ENCODE results near the gene CLASP2.

DNA sequence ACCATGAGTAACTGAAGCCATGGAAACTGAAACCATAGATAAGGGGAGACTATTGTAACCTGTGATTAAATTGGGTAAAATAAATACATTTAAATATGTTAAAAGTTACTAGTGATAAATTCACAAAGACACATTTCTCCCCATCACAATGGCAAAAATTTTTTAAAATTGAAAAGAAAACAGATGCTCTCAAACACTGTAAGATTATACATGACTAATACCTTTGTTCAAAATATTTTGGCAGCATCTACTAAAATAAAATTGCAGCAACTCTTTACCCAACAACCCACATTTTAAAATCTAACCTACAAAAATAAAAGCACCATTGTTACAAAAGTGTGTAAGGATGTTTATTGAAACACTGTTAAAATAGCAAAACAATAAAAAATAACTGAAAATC, 93.3 kb downstream of the CLASP2 start:
- TF ChIP-seq, protein P1, sequence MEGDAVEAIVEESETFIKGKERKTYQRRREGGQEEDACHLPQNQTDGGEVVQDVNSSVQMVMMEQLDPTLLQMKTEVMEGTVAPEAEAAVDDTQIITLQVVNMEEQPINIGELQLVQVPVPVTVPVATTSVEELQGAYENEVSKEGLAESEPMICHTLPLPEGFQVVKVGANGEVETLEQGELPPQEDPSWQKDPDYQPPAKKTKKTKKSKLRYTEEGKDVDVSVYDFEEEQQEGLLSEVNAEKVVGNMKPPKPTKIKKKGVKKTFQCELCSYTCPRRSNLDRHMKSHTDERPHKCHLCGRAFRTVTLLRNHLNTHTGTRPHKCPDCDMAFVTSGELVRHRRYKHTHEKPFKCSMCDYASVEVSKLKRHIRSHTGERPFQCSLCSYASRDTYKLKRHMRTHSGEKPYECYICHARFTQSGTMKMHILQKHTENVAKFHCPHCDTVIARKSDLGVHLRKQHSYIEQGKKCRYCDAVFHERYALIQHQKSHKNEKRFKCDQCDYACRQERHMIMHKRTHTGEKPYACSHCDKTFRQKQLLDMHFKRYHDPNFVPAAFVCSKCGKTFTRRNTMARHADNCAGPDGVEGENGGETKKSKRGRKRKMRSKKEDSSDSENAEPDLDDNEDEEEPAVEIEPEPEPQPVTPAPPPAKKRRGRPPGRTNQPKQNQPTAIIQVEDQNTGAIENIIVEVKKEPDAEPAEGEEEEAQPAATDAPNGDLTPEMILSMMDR (IDR thresholded peaks at IDR 0.05; ENCODE audit: borderline replicate concordance, extremely low read depth, low read length, poor library complexity, severe bottlenecking): no peak
- TF ChIP-seq EZH2 (IDR thresholded peaks at IDR 0.05; ENCODE audit: borderline replicate concordance, low read depth, low read length, severe bottlenecking): no peak

Data from DND-41 (cell line).